Mesenchymal stem cell (in vitro differentiated cells and primary cell): ENCODE data around the gene PRKCB.

Experiments used
- DNase-seq: peaks from one replicate; pipeline ENCODE4 v3.0.0-alpha.2; 2013
- H2AFZ ChIP-seq: one replicate; pipeline ENCODE4 v1.6.1; 2013; ENCODE audit warnings: low read depth, mild to moderate bottlenecking, control low read depth, inconsistent platforms, low read length, moderate library complexity
- H2AK5ac ChIP-seq: 2 replicates; pipeline ENCODE4 v1.6.1; 2013; ENCODE audit warnings: low read length, moderate library complexity, mild to moderate bottlenecking, inconsistent platforms; ENCODE audit not compliant: severe bottlenecking
- H2BK120ac ChIP-seq: one replicate; pipeline ENCODE4 v1.6.1; 2013; ENCODE audit warnings: low read depth, mild to moderate bottlenecking, inconsistent platforms, low read length, moderate library complexity
- H2BK12ac ChIP-seq, 2 experiments: one replicate each; pipeline ENCODE4 v1.6.1; 2013; ENCODE audit warnings: inconsistent platforms in 2 of 2, low read length in 2 of 2, mild to moderate bottlenecking in 2 of 2, moderate library complexity in 2 of 2, control low read depth in 1 of 2
- H2BK15ac ChIP-seq: one replicate; pipeline ENCODE4 v1.6.1; 2013; ENCODE audit warnings: mild to moderate bottlenecking, low read depth, inconsistent platforms; ENCODE audit not compliant: poor library complexity, severe bottlenecking
- H2BK5ac ChIP-seq: 2 replicates; pipeline ENCODE4 v1.6.1; 2013; ENCODE audit warnings: low read depth, mild to moderate bottlenecking, low read length, control low read depth, inconsistent platforms; ENCODE audit not compliant: poor library complexity, severe bottlenecking
- H3K14ac ChIP-seq, 2 experiments: one replicate each; pipeline ENCODE4 v1.6.1; 2013; ENCODE audit warnings: inconsistent platforms in 2 of 2, low read length in 2 of 2, control low read depth in 1 of 2, mild to moderate bottlenecking in 1 of 2, moderate library complexity in 1 of 2
- H3K18ac ChIP-seq, 2 experiments: one replicate each; pipeline ENCODE4 v1.6.1; 2013; ENCODE audit warnings: inconsistent platforms in 2 of 2, low read length in 2 of 2, control low read depth in 1 of 2, low read depth in 1 of 2, mild to moderate bottlenecking in 1 of 2
- H3K23ac ChIP-seq, 2 experiments: one replicate each; pipeline ENCODE4 v1.6.1; 2013; ENCODE audit warnings: inconsistent platforms in 2 of 2, low read length in 2 of 2, mild to moderate bottlenecking in 2 of 2, moderate library complexity in 2 of 2, control low read depth in 1 of 2
- H3K27ac ChIP-seq: 2 replicates; pipeline ENCODE4 v1.5.1; 2013; ENCODE audit warnings: mild to moderate bottlenecking, moderate library complexity, low read length, control low read depth, inconsistent platforms; ENCODE audit not compliant: poor library complexity, severe bottlenecking
- H3K27me3 ChIP-seq, 2 experiments: 2 replicates each; pipeline versions ENCODE4 v1.6.1 to v1.7.0; 2013; ENCODE audit warnings: low read length in 2 of 2, mild to moderate bottlenecking in 2 of 2, moderate library complexity in 2 of 2, control low read depth in 1 of 2, inconsistent platforms in 1 of 2; ENCODE audit not compliant: control insufficient read depth in 1 of 2, insufficient read depth in 1 of 2
- H3K36me3 ChIP-seq, 2 experiments: 2 replicates each; pipeline versions ENCODE4 v1.6.1 to v1.7.0; 2013; ENCODE audit warnings: low read length in 2 of 2, control low read depth in 1 of 2, inconsistent platforms in 1 of 2, low read depth in 1 of 2, mild to moderate bottlenecking in 1 of 2; ENCODE audit not compliant: insufficient read depth in 2 of 2, control insufficient read depth in 1 of 2
- H3K4ac ChIP-seq, 2 experiments: one replicate each; pipeline ENCODE4 v1.6.1; 2013; ENCODE audit warnings: inconsistent platforms in 2 of 2, low read length in 2 of 2, mild to moderate bottlenecking in 2 of 2, moderate library complexity in 2 of 2, control low read depth in 1 of 2, low read depth in 1 of 2
- H3K4me1 ChIP-seq: 2 replicates; pipeline ENCODE4 v1.6.1; 2013; ENCODE audit warnings: low read depth, low read length, control low read depth; ENCODE audit not compliant: control insufficient read depth, insufficient read depth
- H3K4me2 ChIP-seq: 2 replicates; pipeline ENCODE4 v1.6.1; 2013; ENCODE audit warnings: low read length, mild to moderate bottlenecking, inconsistent platforms; ENCODE audit not compliant: poor library complexity, severe bottlenecking
- H3K4me3 ChIP-seq, 2 experiments: 2 replicates each; pipeline versions ENCODE4 v1.5.1 to v1.7.0; 2013; ENCODE audit warnings: low read length in 2 of 2, mild to moderate bottlenecking in 2 of 2, control low read depth in 1 of 2, low read depth in 1 of 2; ENCODE audit not compliant: insufficient read depth in 1 of 2
- H3K79me1 ChIP-seq: replicated peaks from 2 replicates; pipeline ENCODE4 v1.6.1; 2013; ENCODE audit warnings: mild to moderate bottlenecking, control low read depth, low read length, inconsistent platforms; ENCODE audit not compliant: poor library complexity, severe bottlenecking
- H3K9ac ChIP-seq: 2 replicates; pipeline ENCODE4 v1.7.0; 2013; ENCODE audit warnings: mild to moderate bottlenecking, low read length, moderate library complexity
- H3K9me3 ChIP-seq: 2 replicates; pipeline ENCODE4 v1.7.0; 2013; ENCODE audit warnings: mild to moderate bottlenecking, low read length; ENCODE audit not compliant: control insufficient read depth
- H4K8ac ChIP-seq: one replicate; pipeline ENCODE4 v1.6.1; 2013; ENCODE audit warnings: inconsistent platforms, mild to moderate bottlenecking, low read length, moderate library complexity
- H4K91ac ChIP-seq: one replicate; pipeline ENCODE4 v1.6.1; 2013; ENCODE audit warnings: mild to moderate bottlenecking, low read length, inconsistent platforms
- WGBS: methylation state at CpG from one replicate; pipeline ENCODE4 v1.1.7; 2013; ENCODE audit warnings: mixed read lengths; 5-methylcytosine and 5-hydroxymethylcytosine counted together

PRKCB gene

DNA sequence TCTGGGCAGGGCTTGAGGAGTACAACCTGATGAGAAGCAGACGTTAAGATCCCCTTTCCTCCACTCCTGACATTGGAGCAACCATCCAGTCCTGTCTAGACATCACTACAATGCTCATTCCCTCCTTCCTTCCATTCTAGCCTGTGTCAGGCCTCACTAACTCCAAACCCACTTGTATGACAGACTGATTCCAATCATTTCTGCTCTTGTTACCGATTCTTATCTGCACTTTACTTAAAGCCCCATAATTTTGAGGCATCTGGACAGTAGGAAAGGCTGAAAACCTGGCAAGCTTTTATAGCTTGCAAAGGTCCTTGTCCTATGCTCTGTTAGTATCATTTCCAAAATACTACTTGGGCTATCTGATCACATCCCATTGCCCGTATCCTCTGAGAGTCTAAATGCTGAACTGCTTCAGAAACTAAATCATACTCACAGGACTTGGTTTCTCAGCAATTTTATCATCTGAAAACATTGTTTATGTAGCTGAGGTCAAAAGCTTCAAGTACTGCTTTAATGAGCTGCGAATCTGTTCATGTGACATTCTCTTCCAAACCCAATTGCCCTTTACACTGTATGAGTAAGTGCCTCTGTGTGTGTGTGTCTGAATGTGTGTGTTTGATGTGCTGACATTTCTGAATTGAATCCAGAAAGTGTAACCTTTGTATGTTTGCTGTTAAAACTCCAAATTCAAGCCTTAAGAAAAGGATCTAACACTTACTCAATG lies 363.2 kb downstream of the PRKCB start:
- no peak overlapping the region for H3K14ac ChIP-seq
- H2AFZ ChIP-seq: no peak overlapping the region
- H3K79me1 ChIP-seq: no peaks in the 10 kb centered on the region
- no peaks in the 10 kb centered on the region for H3K4me1 ChIP-seq
- H3K4me3 ChIP-seq: no peak overlapping the region
- H3K9me3 ChIP-seq: no peaks in the 10 kb centered on the region
- no peak overlapping the region for H3K9ac ChIP-seq
- H3K27ac ChIP-seq: no peak overlapping the region
- H4K91ac ChIP-seq: no peak overlapping the region
- no peak for DNase-seq
- no peak overlapping the region for H4K8ac ChIP-seq
- no peak overlapping the region for H2BK5ac ChIP-seq
- H3K36me3 ChIP-seq: no peaks in the 10 kb centered on the region
- 40% methylated on average over 3 of the region's 4 CpGs for WGBS
- no peak overlapping the region for H2BK120ac ChIP-seq
- no peak overlapping the region for H3K18ac ChIP-seq
- H2AK5ac ChIP-seq: no peak overlapping the region
- H3K23ac ChIP-seq: no peak overlapping the region
- no peak overlapping the region for H2BK15ac ChIP-seq
- H2BK12ac ChIP-seq: no peak overlapping the region
- H3K27me3 ChIP-seq: no peaks in the 10 kb centered on the region
- H3K4me2 ChIP-seq: no peak overlapping the region
- no peak overlapping the region for H3K4ac ChIP-seq

DNA sequence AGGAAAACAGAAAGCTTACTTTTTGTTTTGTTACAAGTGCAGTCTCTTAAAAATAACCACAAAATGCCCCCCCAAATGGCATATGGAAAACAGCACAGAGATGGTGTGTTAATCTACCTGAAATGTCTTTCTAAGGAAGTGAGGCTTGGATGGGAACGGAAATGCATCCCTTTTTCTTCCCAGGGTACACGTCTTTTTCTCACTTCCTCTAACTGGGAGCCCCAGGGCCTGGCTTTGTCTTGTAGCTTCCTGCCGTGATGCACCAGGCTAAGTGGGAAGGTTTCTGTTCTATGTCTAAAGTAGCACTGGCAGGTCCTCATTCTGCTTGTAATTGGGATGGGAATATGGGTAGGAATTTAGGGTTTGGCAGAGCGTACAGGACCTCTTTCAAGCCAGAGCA lies 367.9 kb downstream of the PRKCB start:
- Histone ChIP-seq H3K4me2 (no peak overlapping the region), H3K9ac (no peak overlapping the region), H3K79me1 (no peaks in the 10 kb centered on the region), H2BK120ac (no peak overlapping the region), H2BK15ac (no peak overlapping the region), H4K8ac (no peak overlapping the region), H3K9me3 (no peaks in the 10 kb centered on the region), H3K27me3 (no peaks in the 10 kb centered on the region), H3K18ac (no peak overlapping the region), H3K23ac (no peak overlapping the region), H2BK5ac (no peak overlapping the region), H3K36me3 (no peaks in the 10 kb centered on the region), H3K4me3 (no peak overlapping the region), H3K4me1 (no peaks in the 10 kb centered on the region), H3K14ac (no peak overlapping the region), H3K27ac (no peak overlapping the region), H3K4ac (no peak overlapping the region), H2AFZ (no peak overlapping the region), H4K91ac (no peak overlapping the region), H2AK5ac (no peak overlapping the region), H2BK12ac (no peak overlapping the region)
- no peak for DNase-seq
- 28% methylated on average over 2 of the region's 4 CpGs for WGBS

DNA sequence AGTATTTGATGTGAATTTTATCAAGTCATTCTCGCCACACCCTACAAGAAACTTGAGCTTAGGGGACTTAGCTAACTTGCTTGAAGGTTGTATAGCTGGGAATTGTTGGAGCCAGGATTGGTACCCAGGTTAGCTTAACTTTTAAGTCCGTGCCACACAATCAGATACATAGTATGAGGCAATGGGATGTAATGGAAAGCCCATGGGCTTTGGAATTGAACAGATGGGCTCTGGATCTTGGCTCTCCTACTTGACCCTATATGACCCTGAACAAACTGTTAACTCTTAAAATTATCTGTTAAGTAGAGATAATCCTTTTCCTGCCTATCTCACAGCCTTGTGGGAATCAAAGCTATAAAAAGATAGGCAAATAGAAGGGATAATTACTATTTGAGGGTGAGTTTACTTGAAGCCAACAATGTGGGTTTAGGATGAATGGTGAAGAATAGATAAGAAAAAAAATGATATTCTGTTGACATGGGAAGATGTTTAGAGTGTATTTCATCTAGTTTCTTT lies 368.4 kb downstream of the PRKCB start:
- H2BK12ac ChIP-seq: no peak overlapping the region
- WGBS: 56% methylated on average over 2 of the region's 2 CpGs
- no peak overlapping the region for H3K18ac ChIP-seq
- no peak overlapping the region for H3K4me2 ChIP-seq
- no peak overlapping the region for H3K27ac ChIP-seq
- no peak overlapping the region for H2AFZ ChIP-seq
- H3K4me1 ChIP-seq: no peaks in the 10 kb centered on the region
- no peaks in the 10 kb centered on the region for H3K79me1 ChIP-seq
- no peaks in the 10 kb centered on the region for H3K36me3 ChIP-seq
- no peaks in the 10 kb centered on the region for H3K9me3 ChIP-seq
- no peak overlapping the region for H2BK5ac ChIP-seq
- H2BK15ac ChIP-seq: no peak overlapping the region
- H4K8ac ChIP-seq: no peak overlapping the region
- no peak for DNase-seq
- H3K27me3 ChIP-seq: no peaks in the 10 kb centered on the region
- H3K4ac ChIP-seq: no peak overlapping the region
- H3K4me3 ChIP-seq: no peak overlapping the region
- H2AK5ac ChIP-seq: no peak overlapping the region
- no peak overlapping the region for H4K91ac ChIP-seq
- no peak overlapping the region for H3K23ac ChIP-seq
- no peak overlapping the region for H2BK120ac ChIP-seq
- H3K14ac ChIP-seq: no peak overlapping the region
- no peak overlapping the region for H3K9ac ChIP-seq

DNA sequence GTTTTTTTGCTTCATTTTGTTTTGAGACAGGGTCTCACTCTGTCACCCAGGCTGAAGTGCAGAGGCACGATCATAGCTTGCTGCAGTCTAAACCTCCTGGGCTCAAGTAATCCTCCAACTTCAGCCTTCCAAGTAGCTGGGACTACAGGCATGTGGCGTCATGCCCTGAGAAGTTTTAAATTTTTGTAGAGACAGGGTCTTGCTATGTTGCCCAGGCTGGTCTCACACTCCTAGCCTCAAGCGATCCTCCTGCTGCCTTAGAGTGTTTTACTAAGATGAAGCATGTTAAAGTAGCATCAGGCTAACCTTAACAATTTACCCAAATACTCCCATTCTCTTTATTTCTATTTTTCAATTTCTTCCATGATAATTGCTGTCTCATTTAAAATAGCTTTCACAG lies 371.1 kb downstream of the PRKCB start:
- Histone ChIP-seq H3K9ac (no peak overlapping the region), H3K27me3 (no peaks in the 10 kb centered on the region), H2BK120ac (no peak overlapping the region), H3K4ac (no peak overlapping the region), H2AFZ (no peak overlapping the region), H2BK12ac (no peak overlapping the region), H3K27ac (no peak overlapping the region), H4K91ac (no peak overlapping the region), H3K36me3 (no peaks in the 10 kb centered on the region), H2BK5ac (no peak overlapping the region), H2AK5ac (no peak overlapping the region), H4K8ac (no peak overlapping the region), H3K18ac (no peak overlapping the region), H3K14ac (no peak overlapping the region), H3K4me3 (no peak overlapping the region), H2BK15ac (no peak overlapping the region), H3K23ac (no peak overlapping the region), H3K4me2 (no peak overlapping the region), H3K9me3 (no peaks in the 10 kb centered on the region), H3K79me1 (no peaks in the 10 kb centered on the region), H3K4me1 (no peaks in the 10 kb centered on the region)
- DNase-seq: no peak
- 58% methylated on average over 2 of the region's 3 CpGs for WGBS
